SK-N-SH (cell line): ENCODE data around the gene UNC93A. TPM values are rescaled to one million over a fixed set of nuclear protein-coding genes. Genes with fewer than 3 reads are reported as not detected.

Source experiments
- CTCF ChIA-PET: fragments of 300-600, 350-600 bp; formaldehyde crosslinking; extraction: SDS; loops from one replicate; lab custom pipeline; 2021; lab: Yijun Ruan, JAX
- POLR2A ChIA-PET: fragments of 350-600 bp; sonication (Branson Sonifier 250); formaldehyde crosslinking; extraction: SDS; loops from one replicate; lab custom pipeline; 2020; ENCODE audit warnings: antibody characterized with exemption, inconsistent platforms; lab: Yijun Ruan, JAX
- DNase-seq: peaks from one replicate; pipeline ENCODE4 v3.0.0; 2012
- H2AFZ ChIP-seq: fragments of 200-600 bp; sonication (generic); 2 replicates; pipeline ENCODE4 v1.8.1; 2016; ENCODE audit warnings: antibody characterized with exemption, mild to moderate bottlenecking, low read depth
- H3F3A ChIP-seq: fragments of 200-600 bp; sonication (generic); replicated peaks from 2 replicates; pipeline ENCODE3; 2016; ENCODE audit warnings: antibody characterized with exemption, mild to moderate bottlenecking; ENCODE audit not compliant: insufficient read depth
- H3K27ac ChIP-seq, 2 experiments: fragments of 200-500 bp in 1 of 2; fragments of 200-600 bp in 1 of 2; sonication (Bioruptor generic) in 1 of 2; sonication (generic), shearing (Covaris generic) in 1 of 2; 2 replicates each; pipeline versions ENCODE4 v1.5.1 to v1.6.1; 2014 to 2016; ENCODE audit warnings: low read depth in 2 of 2, inconsistent platforms in 1 of 2, low read length in 1 of 2, mild to moderate bottlenecking in 1 of 2, mixed read lengths in 1 of 2
- H3K27me3 ChIP-seq: fragments of 200-600 bp; sonication (generic), shearing (Covaris generic); 2 replicates; pipeline ENCODE4 v1.6.1; 2016; ENCODE audit warnings: mixed run types; ENCODE audit not compliant: insufficient read depth
- H3K36me3 ChIP-seq, 2 experiments: fragments of 200-500 bp in 1 of 2; fragments of 200-600 bp in 1 of 2; sonication (Bioruptor generic) in 1 of 2; sonication (generic) in 1 of 2; replicated peaks in 1 of 2; 2 replicates each; pipeline versions ENCODE3 to v1.5.1; 2014 to 2016; ENCODE audit warnings: low read length in 1 of 2, mild to moderate bottlenecking in 1 of 2; ENCODE audit not compliant: insufficient read depth in 2 of 2, control insufficient read depth in 1 of 2
- H3K4me1 ChIP-seq, 2 experiments: fragments of 200-500 bp in 1 of 2; fragments of 200-600 bp in 1 of 2; sonication (Bioruptor generic) in 1 of 2; sonication (generic), shearing (Covaris generic) in 1 of 2; 2 replicates each; pipeline versions ENCODE4 v1.5.1 to v1.6.1; 2014 to 2016; ENCODE audit warnings: low read depth in 1 of 2, low read length in 1 of 2, mixed run types in 1 of 2; ENCODE audit not compliant: insufficient read depth in 2 of 2, control insufficient read depth in 1 of 2
- H3K4me2 ChIP-seq: fragments of 200-600 bp; sonication (generic), shearing (Covaris generic); 2 replicates; pipeline ENCODE4 v1.6.1; 2017; ENCODE audit warnings: mixed run types
- H3K4me3 ChIP-seq, 2 experiments: fragments of 200-500 bp in 1 of 2; fragments of 200-600 bp in 1 of 2; sonication (Bioruptor generic) in 1 of 2; sonication (generic), shearing (Covaris generic) in 1 of 2; 2 replicates each; pipeline versions ENCODE4 v1.5.1 to v1.8.1; 2014 to 2016; ENCODE audit warnings: low read depth in 2 of 2, inconsistent platforms in 1 of 2, low read length in 1 of 2, mild to moderate bottlenecking in 1 of 2, mixed read lengths in 1 of 2, moderate library complexity in 1 of 2
- H3K79me2 ChIP-seq: fragments of 200-600 bp; sonication (generic); 2 replicates; pipeline ENCODE4 v1.8.1; 2017; ENCODE audit warnings: mild to moderate bottlenecking; ENCODE audit not compliant: insufficient read depth
- H3K9ac ChIP-seq: fragments of 200-600 bp; sonication (generic); 2 replicates; pipeline ENCODE4 v1.6.1; 2017; ENCODE audit warnings: mixed run types
- H3K9me2 ChIP-seq: fragments of 200-600 bp; sonication (generic); 2 replicates; pipeline ENCODE4 v1.6.1; 2017; ENCODE audit warnings: mixed run types
- H3K9me3 ChIP-seq: fragments of 200-600 bp; sonication (generic); 2 replicates; pipeline ENCODE4 v1.6.1; 2017; ENCODE audit warnings: mixed run types, mild to moderate bottlenecking, moderate library complexity
- H4K20me1 ChIP-seq: fragments of 200-600 bp; sonication (generic); 2 replicates; pipeline ENCODE4 v1.6.1; 2017; ENCODE audit warnings: mild to moderate bottlenecking, mixed run types; ENCODE audit not compliant: insufficient read depth
- CHD2 ChIP-seq: fragments of 150-350 bp; IDR thresholded peaks from 2 replicates; pipeline ENCODE4 v1.6.1; 2018; ENCODE audit warnings: low read length; ENCODE audit not compliant: partially characterized antibody
- CTCF ChIP-seq: fragments of 200-600 bp; sonication (generic); IDR thresholded peaks from 2 replicates; pipeline ENCODE4 v1.6.1; 2017; ENCODE audit warnings: antibody characterized with exemption, mild to moderate bottlenecking, moderate library complexity
- ELF1 ChIP-seq: IDR thresholded peaks from 2 replicates; pipeline ENCODE4 v1.4.0; 2012
- EP300 ChIP-seq, 2 experiments: IDR thresholded peaks; 2 replicates each; pipeline versions ENCODE4 v1.4.0 to v1.6.1; 2012; ENCODE audit warnings: borderline replicate concordance in 1 of 2, low read depth in 1 of 2, low read length in 1 of 2
- FOSL2 ChIP-seq: IDR thresholded peaks from 2 replicates; pipeline ENCODE4 v1.4.0; 2012; ENCODE audit warnings: low read depth, mild to moderate bottlenecking, moderate library complexity, borderline replicate concordance
- FOXJ3 ChIP-seq: sonication (generic); formaldehyde crosslinking; IDR thresholded peaks from 2 replicates; pipeline ENCODE4 v1.5.1; 2020; ENCODE audit warnings: mild to moderate bottlenecking, missing genetic modification reagents
- FOXM1 ChIP-seq: IDR thresholded peaks from 2 replicates; pipeline ENCODE4 v1.4.0; 2012; ENCODE audit warnings: low read depth, mild to moderate bottlenecking
- GABPA ChIP-seq: IDR thresholded peaks from 2 replicates; pipeline ENCODE4 v1.4.0; 2012; ENCODE audit warnings: low read depth, mild to moderate bottlenecking
- GATA2 ChIP-seq: sonication (generic); formaldehyde crosslinking; IDR thresholded peaks from 2 replicates; pipeline ENCODE4 v1.5.0; 2020; ENCODE audit warnings: mild to moderate bottlenecking, missing genetic modification reagents
- IRF3 ChIP-seq: fragments of 150-350 bp; IDR thresholded peaks from 2 replicates; pipeline ENCODE4 v1.6.1; 2016; ENCODE audit warnings: mild to moderate bottlenecking, low read depth, low read length
- MXI1 ChIP-seq: IDR thresholded peaks from 2 replicates; pipeline ENCODE4 v1.6.1; 2012; ENCODE audit warnings: mild to moderate bottlenecking, low read depth, low read length, improper control_type of control experiment
- NRF1 ChIP-seq: IDR thresholded peaks from 2 replicates; pipeline ENCODE4 v1.6.1; 2012; ENCODE audit warnings: low read depth, mild to moderate bottlenecking, low read length
- RCOR1 ChIP-seq: fragments of 150-350 bp; IDR thresholded peaks from 2 replicates; pipeline ENCODE4 v1.6.1; 2017; ENCODE audit warnings: antibody characterized with exemption, low read length
- REST ChIP-seq: IDR thresholded peaks from 2 replicates; pipeline ENCODE4 v1.6.1; 2012; ENCODE audit warnings: mild to moderate bottlenecking, low read depth, low read length, moderate library complexity
- SIN3A ChIP-seq: IDR thresholded peaks from 2 replicates; pipeline ENCODE4 v1.6.1; 2012; ENCODE audit warnings: low read depth, mild to moderate bottlenecking, low read length, moderate library complexity, borderline replicate concordance
- TAF1 ChIP-seq: IDR thresholded peaks from 2 replicates; pipeline ENCODE4 v1.6.1; 2012; ENCODE audit warnings: low read depth, mild to moderate bottlenecking, low read length, moderate library complexity, borderline replicate concordance
- TCF12 ChIP-seq: IDR thresholded peaks from 2 replicates; pipeline ENCODE4 v1.4.0; 2012
- YY1 ChIP-seq: IDR thresholded peaks from 2 replicates; pipeline ENCODE4 v1.4.0; 2012; ENCODE audit warnings: low read depth, mild to moderate bottlenecking
- ZBTB33 ChIP-seq: IDR thresholded peaks from 2 replicates; pipeline ENCODE4 v1.4.0; 2012; ENCODE audit warnings: low read depth, borderline replicate concordance
- WGBS: methylation state at CpG from one replicate; pipeline ENCODE4 v1.1.6; 2017; ENCODE audit warnings: low lambda C conversion rate; 5-methylcytosine and 5-hydroxymethylcytosine counted together
- polyA plus RNA-seq, 3 experiments: library from polyadenylated mRNA; depleted of rRNA; stranded (reverse); fragments of >200 nt; gene quantifications; 2 replicates each; pipeline ENCODE4 v1.2.3, GENCODE V29; 2012

Gene UNC93A
- polyA plus RNA-seq, 1 of the 3 experiments (the other 2 are of a cell fraction) = not detected

GRCh38 chr6:167303675-167304625, 12.8 kb downstream of the UNC93A start (continued):
- no peak for TF ChIP-seq REST
- no peak for TF ChIP-seq GATA2 (CRISPR knock-in tag)
- TF ChIP-seq FOXJ3 (CRISPR knock-in tag) = no peak

- CTCF ChIA-PET = interaction anchor here (1.7 kb wide), 1 partner anchor 47 kb away, joined by 5 read pairs; no protein-coding TSS in a partner anchor
- no peak overlapping the region for H3K9ac ChIP-seq
- no peaks in the 10 kb centered on the region for H3K9me3 ChIP-seq
Measured at GRCh38 chr6:167304912-167305311, 13.8 kb downstream of the UNC93A start.

More at GRCh38 chr6:167304912-167305311, 13.8 kb downstream of the UNC93A start:
- WGBS = 94% methylated on average over 2 of the region's 2 CpGs
- H3K9me2 ChIP-seq = no peaks in the 10 kb centered on the region
- H3K27me3 ChIP-seq = no peaks in the 10 kb centered on the region
- H3K27ac ChIP-seq = no peak overlapping the region
- no peak overlapping the region for H3K4me3 ChIP-seq
- H3K4me1 ChIP-seq = no peaks in the 10 kb centered on the region
- POLR2A ChIA-PET = no interaction called here
- no peak overlapping the region for H2AFZ ChIP-seq
- no peaks in the 10 kb centered on the region for H3K79me2 ChIP-seq
- no peak for TF ChIP-seq MXI1
- TF ChIP-seq YY1 = no peak
- no peak for TF ChIP-seq FOXM1
- TF ChIP-seq IRF3 = no peak
- no peak for TF ChIP-seq SIN3A
- no peak for TF ChIP-seq GABPA
- no peak for TF ChIP-seq ZBTB33
- TF ChIP-seq CTCF = no peak
- TF ChIP-seq TCF12 = no peak
- TF ChIP-seq NRF1 = no peak
- no peak for TF ChIP-seq FOSL2
- TF ChIP-seq ELF1 = no peak
- TF ChIP-seq EP300 (IDR thresholded peaks at IDR 0.05; ENCODE audit: borderline replicate concordance in 1 of 2, low read depth in 1 of 2, low read length in 1 of 2) = no peak
- no peak for TF ChIP-seq CHD2
- no peak for TF ChIP-seq TAF1
- TF ChIP-seq RCOR1 = no peak
- no peak for DNase-seq
- H3K4me2 ChIP-seq = no peak overlapping the region
- H3F3A ChIP-seq = no peaks in the 10 kb centered on the region
- no peaks in the 10 kb centered on the region for H3K36me3 ChIP-seq
- H4K20me1 ChIP-seq = no peaks in the 10 kb centered on the region
